Bronchial epithelial cell (primary cell): ENCODE results near the gene TFAM. TPM values are rescaled to one million over a fixed set of nuclear protein-coding genes. Genes with fewer than 3 reads are reported as not detected.

Source experiments
- DNase-seq: peaks from one replicate; pipeline ENCODE4 v3.0.0-alpha.2; 2010; ENCODE audit warnings: low read depth
- FAIRE-seq: peaks from 2 replicates; lab custom pipeline; 2011; peaks lifted over from hg19 to GRCh38; lab: Jason Lieb, UNC
- H3K27me3 ChIP-seq: 2 replicates; pipeline ENCODE4 v1.5.1; 2011; ENCODE audit warnings: low read length; ENCODE audit not compliant: control insufficient read depth, insufficient read depth
- H3K36me3 ChIP-seq: 2 replicates; pipeline ENCODE4 v1.5.1; 2011; ENCODE audit warnings: low read length; ENCODE audit not compliant: control insufficient read depth, insufficient read depth
- H3K4me3 ChIP-seq: 2 replicates; pipeline ENCODE4 v1.5.1; 2011; ENCODE audit warnings: mild to moderate bottlenecking, low read depth, low read length, control low read depth
- total RNA-seq: library from RNA; depleted of rRNA; stranded (reverse); fragments of >200 nt; gene quantifications from 2 replicates; pipeline ENCODE4 v1.2.1, GENCODE V29; 2014
- TF ChIP-seq, protein P1 (sequence below): IDR thresholded peaks from 2 replicates; pipeline ENCODE4 v1.5.1; 2011; ENCODE audit warnings: mild to moderate bottlenecking, moderate library complexity, low read length, control low read depth, inconsistent platforms; ENCODE audit not compliant: insufficient read depth, severe bottlenecking

The TFAM gene
- total RNA-seq, 1 donor from 2014 or later: 36.1 TPM

DNA sequence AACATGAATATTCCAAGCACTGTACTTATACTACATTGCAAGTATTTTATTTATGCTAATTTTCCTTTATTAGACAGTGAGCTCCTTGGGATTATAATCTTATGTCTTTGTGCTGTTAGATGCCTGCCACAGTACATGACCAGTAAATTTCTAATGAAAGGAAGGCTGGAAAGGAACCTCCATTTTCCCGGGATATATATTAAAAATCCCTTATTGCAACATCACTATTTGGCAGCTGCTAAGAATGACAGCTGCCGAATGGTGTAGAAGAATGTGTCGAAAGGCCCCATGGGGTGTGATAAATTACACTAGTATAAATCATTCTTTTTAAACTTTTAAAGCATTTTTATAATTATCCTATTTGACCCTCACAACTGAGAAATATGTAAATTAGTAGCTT, 59.1 kb downstream of the TFAM start:
- Histone ChIP-seq H3K27me3 (no peaks in the 10 kb centered on the region), H3K36me3 (no peaks in the 10 kb centered on the region), H3K4me3 (no peak overlapping the region)
- TF ChIP-seq, protein P1, sequence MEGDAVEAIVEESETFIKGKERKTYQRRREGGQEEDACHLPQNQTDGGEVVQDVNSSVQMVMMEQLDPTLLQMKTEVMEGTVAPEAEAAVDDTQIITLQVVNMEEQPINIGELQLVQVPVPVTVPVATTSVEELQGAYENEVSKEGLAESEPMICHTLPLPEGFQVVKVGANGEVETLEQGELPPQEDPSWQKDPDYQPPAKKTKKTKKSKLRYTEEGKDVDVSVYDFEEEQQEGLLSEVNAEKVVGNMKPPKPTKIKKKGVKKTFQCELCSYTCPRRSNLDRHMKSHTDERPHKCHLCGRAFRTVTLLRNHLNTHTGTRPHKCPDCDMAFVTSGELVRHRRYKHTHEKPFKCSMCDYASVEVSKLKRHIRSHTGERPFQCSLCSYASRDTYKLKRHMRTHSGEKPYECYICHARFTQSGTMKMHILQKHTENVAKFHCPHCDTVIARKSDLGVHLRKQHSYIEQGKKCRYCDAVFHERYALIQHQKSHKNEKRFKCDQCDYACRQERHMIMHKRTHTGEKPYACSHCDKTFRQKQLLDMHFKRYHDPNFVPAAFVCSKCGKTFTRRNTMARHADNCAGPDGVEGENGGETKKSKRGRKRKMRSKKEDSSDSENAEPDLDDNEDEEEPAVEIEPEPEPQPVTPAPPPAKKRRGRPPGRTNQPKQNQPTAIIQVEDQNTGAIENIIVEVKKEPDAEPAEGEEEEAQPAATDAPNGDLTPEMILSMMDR: no peak
- no peak for DNase-seq
- FAIRE-seq: no peak

DNA sequence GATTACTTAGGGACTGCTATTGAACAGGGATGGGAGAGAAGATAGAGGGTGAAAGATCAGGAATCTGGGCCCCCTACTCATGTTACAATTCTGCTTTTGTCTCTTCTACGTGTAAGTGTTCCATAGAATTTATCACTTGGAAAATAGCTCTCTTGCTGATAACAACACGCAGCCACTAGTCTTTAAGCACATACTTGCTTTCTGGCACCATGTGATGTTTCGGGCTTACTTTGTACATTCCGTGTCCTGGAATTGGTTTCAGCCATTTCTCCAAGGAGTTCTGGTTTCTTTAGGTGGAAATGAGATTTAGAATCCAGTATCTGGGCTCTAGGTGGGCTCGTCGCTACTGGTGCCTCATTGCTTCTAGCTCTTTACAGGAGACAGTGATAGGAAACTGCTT, 59.7 kb downstream of the TFAM start:
- TF ChIP-seq, protein P1: no peak
- DNase-seq (no peak), FAIRE-seq (no peak)
- no peak overlapping the region for H3K4me3 ChIP-seq
- H3K27me3 ChIP-seq: no peaks in the 10 kb centered on the region
- no peaks in the 10 kb centered on the region for H3K36me3 ChIP-seq

DNA sequence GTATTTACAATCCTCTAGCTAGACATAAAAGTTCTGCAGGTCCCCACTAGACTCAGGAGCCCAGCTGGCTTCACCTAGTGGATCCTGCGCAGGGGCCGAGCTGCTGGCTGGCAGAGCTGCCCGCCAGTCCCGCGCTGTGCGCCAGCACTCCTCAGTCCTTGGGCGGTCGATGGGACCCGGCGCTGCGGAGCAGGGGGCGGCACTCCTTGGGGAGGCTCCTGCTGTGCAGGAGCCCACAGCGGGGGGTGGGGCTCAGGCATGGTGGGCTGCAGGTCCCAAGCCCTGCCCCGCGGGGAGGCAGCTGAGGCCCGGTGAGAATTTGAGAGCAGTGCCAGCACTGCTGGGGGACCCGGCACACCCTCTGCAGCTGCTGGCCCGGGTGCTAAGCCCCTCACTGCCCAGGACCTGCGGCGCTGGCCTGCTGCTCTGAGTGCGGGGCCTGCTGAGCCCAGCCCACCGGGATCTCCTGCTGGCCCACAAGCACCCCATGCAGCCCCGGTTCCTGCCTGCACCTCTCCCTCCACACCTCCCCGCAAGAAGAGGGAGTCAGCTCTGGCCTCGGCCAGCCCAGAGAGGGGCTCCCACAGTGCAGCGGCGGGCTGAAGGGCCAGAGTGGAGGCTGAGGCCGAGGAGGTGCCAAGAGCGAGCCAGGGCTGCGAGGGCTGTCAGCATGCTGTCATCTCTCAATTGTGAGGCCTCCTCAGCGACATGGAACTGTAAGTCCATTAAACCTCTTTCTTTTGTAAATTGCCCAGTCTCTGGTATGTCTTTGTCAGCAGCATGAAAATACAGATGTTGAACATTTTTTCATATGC, 63.1 kb downstream of the TFAM start:
- no peak for DNase-seq
- no peak for FAIRE-seq
- no peak overlapping the region for H3K4me3 ChIP-seq
- no peaks in the 10 kb centered on the region for H3K36me3 ChIP-seq
- TF ChIP-seq, protein P1: no peak
- H3K27me3 ChIP-seq: no peaks in the 10 kb centered on the region

Other genes starting within 250 kb of the TFAM start
- 6.3 and 8.3 TPM in 2 replicates for gene IPMK, start 117.5 kb upstream of the TFAM start, total RNA-seq
- gene CISD1, start 116.2 kb upstream of the TFAM start, total RNA-seq: 13.4 and 19.8 TPM in 2 replicates
- gene UBE2D1, start 50.4 kb upstream of the TFAM start, total RNA-seq: 6.7 and 7.6 TPM in 2 replicates
- 0.13 and 1.1 TPM in 2 replicates for gene BICC1, start 127.5 kb downstream of the TFAM start, total RNA-seq